ENCODE data around the gene C11orf98. TPM values are rescaled to one million over a fixed set of nuclear protein-coding genes. Genes with fewer than 3 reads are reported as not detected.

Gene C11orf98
- total and polyA plus RNA-seq, 2 of the 13 experiments (the other 11 are each of a cell fraction or from before 2014, with no cell fraction given), result 30.4 to 91.8 TPM

DNA sequence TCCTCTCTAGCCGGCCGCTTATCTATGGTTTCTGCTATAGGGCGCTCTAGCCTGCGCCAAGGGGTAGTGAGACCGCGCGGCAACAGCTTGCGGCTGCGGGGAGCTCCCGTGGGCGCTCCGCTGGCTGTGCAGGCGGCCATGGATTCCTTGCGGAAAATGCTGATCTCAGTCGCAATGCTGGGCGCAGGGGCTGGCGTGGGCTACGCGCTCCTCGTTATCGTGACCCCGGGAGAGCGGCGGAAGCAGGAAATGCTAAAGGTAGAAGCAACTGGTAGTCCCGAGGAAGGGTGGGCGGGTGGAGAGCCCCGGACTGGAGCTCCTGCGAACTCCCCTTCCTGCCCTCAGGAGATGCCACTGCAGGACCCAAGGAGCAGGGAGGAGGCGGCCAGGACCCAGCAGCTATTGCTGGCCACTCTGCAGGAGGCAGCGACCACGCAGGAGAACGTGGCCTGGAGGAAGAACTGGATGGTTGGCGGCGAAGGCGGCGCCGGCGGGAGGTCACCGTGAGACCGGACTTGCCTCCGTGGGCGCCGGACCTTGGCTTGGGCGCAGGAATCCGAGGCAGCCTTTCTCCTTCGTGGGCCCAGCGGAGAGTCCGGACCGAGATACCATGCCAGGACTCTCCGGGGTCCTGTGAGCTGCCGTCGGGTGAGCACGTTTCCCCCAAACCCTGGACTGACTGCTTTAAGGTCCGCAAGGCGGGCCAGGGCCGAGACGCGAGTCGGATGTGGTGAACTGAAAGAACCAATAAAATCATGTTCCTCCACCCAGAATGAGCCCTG, 6.8 kb upstream of the C11orf98 start, which contains the start of the genes LBHD1 and UQCC3 (continued):
- TF ChIP-seq, protein P1, sequence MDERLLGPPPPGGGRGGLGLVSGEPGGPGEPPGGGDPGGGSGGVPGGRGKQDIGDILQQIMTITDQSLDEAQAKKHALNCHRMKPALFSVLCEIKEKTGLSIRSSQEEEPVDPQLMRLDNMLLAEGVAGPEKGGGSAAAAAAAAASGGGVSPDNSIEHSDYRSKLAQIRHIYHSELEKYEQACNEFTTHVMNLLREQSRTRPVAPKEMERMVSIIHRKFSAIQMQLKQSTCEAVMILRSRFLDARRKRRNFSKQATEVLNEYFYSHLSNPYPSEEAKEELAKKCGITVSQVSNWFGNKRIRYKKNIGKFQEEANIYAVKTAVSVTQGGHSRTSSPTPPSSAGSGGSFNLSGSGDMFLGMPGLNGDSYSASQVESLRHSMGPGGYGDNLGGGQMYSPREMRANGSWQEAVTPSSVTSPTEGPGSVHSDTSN (CRISPR knock-in tag; IDR thresholded peaks at IDR 0.05), result no peak; the same call in 1 of the 2 replicates
- TF ChIP-seq, protein P2, sequence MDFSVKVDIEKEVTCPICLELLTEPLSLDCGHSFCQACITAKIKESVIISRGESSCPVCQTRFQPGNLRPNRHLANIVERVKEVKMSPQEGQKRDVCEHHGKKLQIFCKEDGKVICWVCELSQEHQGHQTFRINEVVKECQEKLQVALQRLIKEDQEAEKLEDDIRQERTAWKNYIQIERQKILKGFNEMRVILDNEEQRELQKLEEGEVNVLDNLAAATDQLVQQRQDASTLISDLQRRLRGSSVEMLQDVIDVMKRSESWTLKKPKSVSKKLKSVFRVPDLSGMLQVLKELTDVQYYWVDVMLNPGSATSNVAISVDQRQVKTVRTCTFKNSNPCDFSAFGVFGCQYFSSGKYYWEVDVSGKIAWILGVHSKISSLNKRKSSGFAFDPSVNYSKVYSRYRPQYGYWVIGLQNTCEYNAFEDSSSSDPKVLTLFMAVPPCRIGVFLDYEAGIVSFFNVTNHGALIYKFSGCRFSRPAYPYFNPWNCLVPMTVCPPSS (IDR thresholded peaks at IDR 0.05), result no peak
- TF ChIP-seq MYC (CRISPR knock-in tag; IDR thresholded peaks at IDR 0.05; ENCODE audit: borderline replicate concordance) (peak; percentile 69), ZFY (CRISPR knock-in tag; IDR thresholded peaks at IDR 0.05) (peak; percentile 38; the same call in 1 of the 2 replicates), SUZ12 (IDR thresholded peaks at IDR 0.05; ENCODE audit: low read depth, low read length) (no peak), SPEN (CRISPR knock-in tag; IDR thresholded peaks at IDR 0.05; ENCODE audit: low read depth) (peak; percentile 92), ETV5 (CRISPR knock-in tag; IDR thresholded peaks at IDR 0.05; ENCODE audit: borderline replicate concordance) (peak; percentile 45; the same call in 1 of the 2 replicates), SIX1 (CRISPR knock-in tag; IDR thresholded peaks at IDR 0.05; ENCODE audit: borderline replicate concordance) (no peak), ZNF660 (CRISPR knock-in tag; IDR thresholded peaks at IDR 0.05; ENCODE audit: borderline replicate concordance, low read depth) (no peak), KLF12 (CRISPR knock-in tag; IDR thresholded peaks at IDR 0.05; ENCODE audit: borderline replicate concordance) (peak; percentile 39; the same call in 1 of the 2 replicates), PHF21A (CRISPR knock-in tag; IDR thresholded peaks at IDR 0.05) (peak; percentile 23; the same call in 1 of the 2 replicates)
- TF ChIP-seq, protein P3, sequence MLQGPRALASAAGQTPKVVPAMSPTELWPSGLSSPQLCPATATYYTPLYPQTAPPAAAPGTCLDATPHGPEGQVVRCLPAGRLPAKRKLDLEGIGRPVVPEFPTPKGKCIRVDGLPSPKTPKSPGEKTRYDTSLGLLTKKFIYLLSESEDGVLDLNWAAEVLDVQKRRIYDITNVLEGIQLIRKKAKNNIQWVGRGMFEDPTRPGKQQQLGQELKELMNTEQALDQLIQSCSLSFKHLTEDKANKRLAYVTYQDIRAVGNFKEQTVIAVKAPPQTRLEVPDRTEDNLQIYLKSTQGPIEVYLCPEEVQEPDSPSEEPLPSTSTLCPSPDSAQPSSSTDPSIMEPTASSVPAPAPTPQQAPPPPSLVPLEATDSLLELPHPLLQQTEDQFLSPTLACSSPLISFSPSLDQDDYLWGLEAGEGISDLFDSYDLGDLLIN (CRISPR knock-in tag; IDR thresholded peaks at IDR 0.05; ENCODE audit: borderline replicate concordance), result no peak; the same call in 1 of the 2 replicates
- TF ChIP-seq, protein P4, sequence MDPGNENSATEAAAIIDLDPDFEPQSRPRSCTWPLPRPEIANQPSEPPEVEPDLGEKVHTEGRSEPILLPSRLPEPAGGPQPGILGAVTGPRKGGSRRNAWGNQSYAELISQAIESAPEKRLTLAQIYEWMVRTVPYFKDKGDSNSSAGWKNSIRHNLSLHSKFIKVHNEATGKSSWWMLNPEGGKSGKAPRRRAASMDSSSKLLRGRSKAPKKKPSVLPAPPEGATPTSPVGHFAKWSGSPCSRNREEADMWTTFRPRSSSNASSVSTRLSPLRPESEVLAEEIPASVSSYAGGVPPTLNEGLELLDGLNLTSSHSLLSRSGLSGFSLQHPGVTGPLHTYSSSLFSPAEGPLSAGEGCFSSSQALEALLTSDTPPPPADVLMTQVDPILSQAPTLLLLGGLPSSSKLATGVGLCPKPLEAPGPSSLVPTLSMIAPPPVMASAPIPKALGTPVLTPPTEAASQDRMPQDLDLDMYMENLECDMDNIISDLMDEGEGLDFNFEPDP (CRISPR knock-in tag; conservative IDR thresholded peaks at IDR 0.05), result no peak
- TF ChIP-seq, protein P5, sequence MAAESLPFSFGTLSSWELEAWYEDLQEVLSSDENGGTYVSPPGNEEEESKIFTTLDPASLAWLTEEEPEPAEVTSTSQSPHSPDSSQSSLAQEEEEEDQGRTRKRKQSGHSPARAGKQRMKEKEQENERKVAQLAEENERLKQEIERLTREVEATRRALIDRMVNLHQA (CRISPR knock-in tag; IDR thresholded peaks at IDR 0.05), result no peak
- TF ChIP-seq, protein P6, sequence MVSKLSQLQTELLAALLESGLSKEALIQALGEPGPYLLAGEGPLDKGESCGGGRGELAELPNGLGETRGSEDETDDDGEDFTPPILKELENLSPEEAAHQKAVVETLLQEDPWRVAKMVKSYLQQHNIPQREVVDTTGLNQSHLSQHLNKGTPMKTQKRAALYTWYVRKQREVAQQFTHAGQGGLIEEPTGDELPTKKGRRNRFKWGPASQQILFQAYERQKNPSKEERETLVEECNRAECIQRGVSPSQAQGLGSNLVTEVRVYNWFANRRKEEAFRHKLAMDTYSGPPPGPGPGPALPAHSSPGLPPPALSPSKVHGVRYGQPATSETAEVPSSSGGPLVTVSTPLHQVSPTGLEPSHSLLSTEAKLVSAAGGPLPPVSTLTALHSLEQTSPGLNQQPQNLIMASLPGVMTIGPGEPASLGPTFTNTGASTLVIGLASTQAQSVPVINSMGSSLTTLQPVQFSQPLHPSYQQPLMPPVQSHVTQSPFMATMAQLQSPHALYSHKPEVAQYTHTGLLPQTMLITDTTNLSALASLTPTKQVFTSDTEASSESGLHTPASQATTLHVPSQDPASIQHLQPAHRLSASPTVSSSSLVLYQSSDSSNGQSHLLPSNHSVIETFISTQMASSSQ (IDR thresholded peaks at IDR 0.05; ENCODE audit: low read depth), result no peak
- TF ChIP-seq, protein P6 (CRISPR knock-in tag; IDR thresholded peaks at IDR 0.05; ENCODE audit: borderline replicate concordance), result 0 out of 2 replicates have a peak, but pooled peaks have one; percentile 53
- TF ChIP-seq, protein P7, sequence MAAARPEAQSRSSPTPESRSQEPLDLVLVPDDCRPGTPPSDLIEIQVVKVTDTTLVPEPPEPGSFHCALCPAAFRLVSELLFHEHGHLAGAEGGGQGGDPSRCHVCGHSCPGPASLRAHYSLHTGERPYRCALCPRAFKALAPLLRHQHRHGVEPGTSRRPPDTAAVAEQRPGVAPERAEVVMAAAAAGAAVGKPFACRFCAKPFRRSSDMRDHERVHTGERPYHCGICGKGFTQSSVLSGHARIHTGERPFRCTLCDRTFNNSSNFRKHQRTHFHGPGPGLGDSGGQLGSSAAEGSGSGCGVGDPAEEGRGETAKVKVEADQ (CRISPR knock-in tag; IDR thresholded peaks at IDR 0.05; ENCODE audit: borderline replicate concordance), result no peak

Measured in HepG2 (cell line).